ENCODE data around the gene ARHGDIA.

GRCh38 chr17:81829858-81830257 lies 41.3 kb downstream of the ARHGDIA start:
- TF ChIP-seq EZH2 (IDR thresholded peaks at IDR 0.05) (no peak), POLR2AphosphoS5 (IDR thresholded peaks at IDR 0.05; ENCODE audit: borderline replicate concordance, low read depth, low read length) (no peak)
